Endothelial cell (in vitro differentiated cells): ENCODE data around the gene USP3. TPM values are rescaled to one million over a fixed set of nuclear protein-coding genes. Genes with fewer than 3 reads are reported as not detected.

Experiments
- DNase-seq: peaks from one replicate; pipeline ENCODE4 v3.0.0; 2021; ENCODE audit warnings: low spot score
- H3K27ac Mint-ChIP-seq: one replicate; pipeline ENCODE4 v1.8.0; 2021; ENCODE audit warnings: mixed read lengths, inconsistent platforms; ENCODE audit not compliant: unreplicated experiment
- H3K27me3 Mint-ChIP-seq: one replicate; pipeline ENCODE4 v1.8.0; 2021; ENCODE audit warnings: mild to moderate bottlenecking, moderate library complexity, mixed read lengths, inconsistent platforms; ENCODE audit not compliant: unreplicated experiment
- H3K36me3 Mint-ChIP-seq: one replicate; pipeline ENCODE4 v1.8.0; 2021; ENCODE audit warnings: mild to moderate bottlenecking, low read depth, mixed read lengths, inconsistent platforms; ENCODE audit not compliant: unreplicated experiment
- H3K4me1 Mint-ChIP-seq: one replicate; pipeline ENCODE4 v1.8.0; 2021; ENCODE audit warnings: mild to moderate bottlenecking, mixed read lengths, inconsistent platforms; ENCODE audit not compliant: unreplicated experiment
- H3K4me3 Mint-ChIP-seq: one replicate; pipeline ENCODE4 v1.8.0; 2021; ENCODE audit warnings: mild to moderate bottlenecking, mixed read lengths, inconsistent platforms; ENCODE audit not compliant: unreplicated experiment
- H3K9me3 Mint-ChIP-seq: one replicate; pipeline ENCODE4 v1.8.0; 2021; ENCODE audit warnings: mixed read lengths, inconsistent platforms; ENCODE audit not compliant: unreplicated experiment
- total RNA-seq: library from RNA; stranded (reverse); fragmentation: NEBNext Ultra II Directional; extraction: Animal tissue kit (Norgen Biotek cat#: 25700); gene quantifications from one replicate; pipeline ENCODE4 v1.2.1, GENCODE V29; 2021; ENCODE audit not compliant: unreplicated experiment
- TF ChIP-seq, protein P1 (sequence below): fragments of 200-600 bp; sonication (generic); IDR thresholded peaks from one replicate; pipeline ENCODE4 v1.5.0; 2021; ENCODE audit warnings: antibody characterized with exemption; ENCODE audit not compliant: unreplicated experiment

USP3 gene
- total RNA-seq, 1 donor from 2014 or later: 33.5 TPM

GRCh38 chr15:63458794-63459395 lies 45.5 kb upstream of the USP3 start:
- Mint-ChIP-seq H3K27me3 (no peaks in the 10 kb centered on the region), H3K4me3 (no peak overlapping the region), H3K9me3 (no peaks in the 10 kb centered on the region), H3K4me1 (peaks cover 7% of the 10 kb centered on the region), H3K36me3 (no peaks in the 10 kb centered on the region), H3K27ac (no peak overlapping the region)
- DNase-seq: no peak
- TF ChIP-seq, protein P1, sequence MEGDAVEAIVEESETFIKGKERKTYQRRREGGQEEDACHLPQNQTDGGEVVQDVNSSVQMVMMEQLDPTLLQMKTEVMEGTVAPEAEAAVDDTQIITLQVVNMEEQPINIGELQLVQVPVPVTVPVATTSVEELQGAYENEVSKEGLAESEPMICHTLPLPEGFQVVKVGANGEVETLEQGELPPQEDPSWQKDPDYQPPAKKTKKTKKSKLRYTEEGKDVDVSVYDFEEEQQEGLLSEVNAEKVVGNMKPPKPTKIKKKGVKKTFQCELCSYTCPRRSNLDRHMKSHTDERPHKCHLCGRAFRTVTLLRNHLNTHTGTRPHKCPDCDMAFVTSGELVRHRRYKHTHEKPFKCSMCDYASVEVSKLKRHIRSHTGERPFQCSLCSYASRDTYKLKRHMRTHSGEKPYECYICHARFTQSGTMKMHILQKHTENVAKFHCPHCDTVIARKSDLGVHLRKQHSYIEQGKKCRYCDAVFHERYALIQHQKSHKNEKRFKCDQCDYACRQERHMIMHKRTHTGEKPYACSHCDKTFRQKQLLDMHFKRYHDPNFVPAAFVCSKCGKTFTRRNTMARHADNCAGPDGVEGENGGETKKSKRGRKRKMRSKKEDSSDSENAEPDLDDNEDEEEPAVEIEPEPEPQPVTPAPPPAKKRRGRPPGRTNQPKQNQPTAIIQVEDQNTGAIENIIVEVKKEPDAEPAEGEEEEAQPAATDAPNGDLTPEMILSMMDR: no peak

DNA sequence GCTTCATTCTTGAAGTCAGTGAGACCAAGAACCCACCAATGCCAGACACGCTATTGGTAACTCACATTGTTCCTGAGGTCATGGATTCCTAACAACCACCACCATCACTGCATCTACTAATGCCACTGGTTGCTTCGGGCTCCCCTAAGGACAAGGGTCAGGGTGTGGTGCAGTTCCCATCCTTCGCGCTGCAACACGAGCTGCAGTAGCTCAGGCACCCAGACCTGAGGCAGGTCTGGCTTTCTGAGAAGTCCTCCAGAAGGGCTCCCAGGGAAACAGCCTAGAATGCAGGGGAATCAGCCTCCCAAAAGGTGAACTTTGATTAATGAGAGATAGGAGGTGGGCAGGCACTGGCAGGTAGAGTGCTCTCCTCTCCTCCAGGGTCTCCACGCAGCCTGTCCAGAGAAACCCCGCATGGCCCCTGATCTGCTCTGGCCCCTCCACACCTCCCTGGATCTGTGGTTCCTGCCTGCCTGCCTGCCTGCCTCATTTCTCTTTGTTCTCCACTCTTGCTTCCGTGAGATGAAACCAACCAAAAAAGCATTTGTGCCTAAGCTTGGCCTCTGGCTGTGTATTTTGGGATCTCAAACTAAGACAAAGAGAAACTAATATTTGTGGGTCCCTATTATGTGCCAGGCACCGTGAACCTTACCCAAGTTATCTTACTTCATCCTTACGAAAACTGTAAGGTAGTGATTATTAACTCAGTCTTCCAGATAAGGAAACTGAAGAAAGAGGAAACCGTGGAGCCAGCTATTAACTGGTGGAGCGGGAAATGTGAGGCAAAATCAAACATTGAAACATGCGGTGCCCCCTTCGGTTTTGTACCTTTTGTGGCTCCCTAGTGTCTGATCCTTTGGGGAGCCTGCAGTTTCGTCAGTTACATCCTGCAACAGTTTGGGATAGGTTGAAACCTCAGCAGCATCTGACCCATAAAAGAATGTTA lies 43.9 kb upstream of the USP3 start:
- DNase-seq: no peak
- Mint-ChIP-seq H3K27me3 (no peaks in the 10 kb centered on the region), H3K27ac (peak overlapping the region; percentile 26), H3K9me3 (no peaks in the 10 kb centered on the region), H3K4me3 (peak overlapping the region; percentile 29), H3K4me1 (peaks cover 7% of the 10 kb centered on the region), H3K36me3 (no peaks in the 10 kb centered on the region)
- TF ChIP-seq, protein P1: no peak

DNA sequence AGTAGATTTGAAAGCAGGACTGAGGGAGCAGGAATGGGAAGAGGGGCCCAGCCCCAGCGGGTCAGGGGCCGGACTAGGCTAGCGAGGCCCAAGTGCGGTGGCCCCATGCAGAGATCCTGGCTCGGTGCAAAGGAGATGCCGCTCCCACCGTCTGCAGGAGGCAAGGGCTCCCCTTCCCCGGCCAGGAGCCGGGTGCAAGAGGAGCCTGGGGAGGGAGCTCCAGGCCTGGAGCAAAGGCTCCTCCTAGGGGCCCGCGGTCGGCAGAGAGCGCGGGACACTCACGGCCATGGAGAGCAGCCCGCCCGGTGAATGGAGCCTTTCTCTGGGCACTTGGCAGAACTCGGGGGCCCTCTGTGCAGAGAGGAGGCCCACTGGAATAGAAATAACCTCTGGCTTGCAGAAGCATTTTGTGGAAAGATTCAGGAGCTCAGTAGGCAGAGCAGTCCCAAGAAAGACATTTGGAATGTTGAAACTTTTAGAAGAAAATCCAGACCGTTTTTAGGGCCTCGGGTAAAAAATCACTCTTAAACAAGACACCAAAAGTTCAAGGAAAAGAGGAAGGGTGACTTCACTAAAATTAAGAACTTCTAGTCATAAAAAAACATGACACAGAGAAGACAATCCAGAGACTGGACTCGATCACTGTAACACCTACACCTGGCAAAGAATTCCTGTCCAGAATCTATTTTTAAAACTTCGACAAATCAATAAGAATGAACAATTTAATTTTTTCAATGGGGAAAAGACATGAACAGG lies 43.0 kb upstream of the USP3 start:
- Mint-ChIP-seq H3K4me3 (peak overlapping the region; percentile 29), H3K27me3 (no peaks in the 10 kb centered on the region), H3K4me1 (peaks cover 9% of the 10 kb centered on the region), H3K36me3 (no peaks in the 10 kb centered on the region), H3K27ac (no peak overlapping the region), H3K9me3 (no peaks in the 10 kb centered on the region)
- TF ChIP-seq, protein P1: no peak
- DNase-seq: peak; percentile 42

DNA sequence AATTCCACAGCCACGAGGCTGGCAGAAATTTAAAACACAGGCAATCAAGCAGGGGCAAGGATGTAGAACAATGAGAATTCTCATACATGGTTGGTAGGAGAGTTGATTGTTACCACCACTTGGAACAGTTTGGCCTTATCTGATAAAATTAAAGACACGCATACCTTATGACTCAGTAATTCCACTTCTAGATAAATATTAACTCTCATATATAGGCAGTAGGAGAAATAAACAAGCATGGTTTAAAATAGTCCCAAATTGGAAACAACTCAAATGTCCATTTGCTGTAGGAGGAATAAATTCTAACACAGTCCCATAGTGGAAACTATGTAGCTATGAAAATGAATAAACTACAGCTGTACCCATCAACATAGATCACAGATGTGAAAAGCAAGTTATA lies 42.3 kb upstream of the USP3 start:
- TF ChIP-seq, protein P1: no peak
- no peak for DNase-seq
- no peaks in the 10 kb centered on the region for H3K27me3 Mint-ChIP-seq
- peaks cover 11% of the 10 kb centered on the region for H3K4me1 Mint-ChIP-seq
- H3K27ac Mint-ChIP-seq: no peak overlapping the region
- H3K9me3 Mint-ChIP-seq: no peaks in the 10 kb centered on the region
- H3K36me3 Mint-ChIP-seq: no peaks in the 10 kb centered on the region
- H3K4me3 Mint-ChIP-seq: no peak overlapping the region
